Stimulated activated CD8-positive, alpha-beta memory T cell treated with anti-CD3 and anti-CD28 coated beads, Interleukin-7, amount 100 ng/mL, for 1 hour (primary cell): ENCODE data around the gene ANKS1B.
"Not testable (repeated sequence)": the region's sequence is repeated elsewhere in the genome, so short reads cannot be mapped to it uniquely, and the experiment has no call there.

Source experiments
- DNase-seq, 2 donors: peaks; one replicate each; pipeline ENCODE4 v3.0.0-alpha.2; 2020; ENCODE audit warnings: low read depth in 2 of 2

ANKS1B gene

DNA sequence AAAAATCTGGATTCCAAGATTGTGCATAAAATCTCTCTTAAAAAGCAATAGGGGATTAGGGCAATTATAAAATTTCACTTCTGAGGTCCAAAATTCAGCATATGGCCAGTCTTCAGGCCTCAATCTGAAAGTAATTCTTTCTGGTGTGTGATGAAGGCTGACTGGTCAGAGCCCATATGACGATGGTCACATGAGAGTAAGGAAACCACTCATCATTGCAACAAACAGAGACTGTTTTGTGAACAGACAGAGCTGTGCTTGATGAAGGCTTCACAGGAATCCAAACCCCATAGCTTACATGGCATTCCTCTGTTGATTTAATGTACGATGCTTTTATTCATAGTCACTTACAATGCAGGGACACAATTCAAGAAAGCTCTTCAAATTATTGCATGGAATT lies 1101.5 kb downstream of the ANKS1B start:
- DNase-seq: no peak

DNA sequence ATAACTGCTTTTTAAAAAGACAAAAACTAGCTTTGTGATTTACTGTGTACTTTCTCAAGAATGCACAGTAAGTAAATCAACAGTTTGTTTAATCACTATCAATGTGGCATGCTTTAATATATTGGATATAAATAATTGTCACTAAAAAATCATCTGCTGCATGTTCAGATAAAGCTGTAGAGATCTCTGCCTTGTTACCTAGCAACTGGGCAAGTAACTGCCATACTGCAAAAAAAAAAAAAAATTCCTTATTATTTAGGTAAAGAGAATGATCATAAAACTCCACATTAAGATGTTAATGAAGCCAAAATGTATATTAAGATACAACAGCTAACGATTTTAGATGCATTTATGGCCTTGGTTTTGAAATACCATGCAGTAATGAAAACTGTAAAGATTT lies 1102.2 kb downstream of the ANKS1B start:
- no peak for DNase-seq

DNA sequence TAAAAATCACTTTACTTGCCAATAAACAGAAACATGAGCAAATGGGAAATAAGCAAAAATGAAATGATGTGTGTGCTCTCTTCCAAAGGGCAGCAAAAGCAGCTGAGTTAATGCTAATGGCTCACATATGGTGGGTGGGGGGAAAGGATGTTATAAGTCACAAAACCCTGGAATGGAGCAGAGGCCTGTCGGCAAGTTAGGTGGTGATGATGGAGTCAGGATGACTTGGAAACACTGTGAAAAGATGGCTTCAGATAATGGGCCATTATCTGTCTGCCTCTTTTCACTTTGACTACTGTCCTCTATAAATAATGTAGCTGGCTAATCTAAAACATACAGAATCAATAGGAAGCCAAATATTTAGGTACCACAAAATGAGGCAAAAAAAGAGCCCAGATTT lies 1111.0 kb downstream of the ANKS1B start:
- no peak for DNase-seq

DNA sequence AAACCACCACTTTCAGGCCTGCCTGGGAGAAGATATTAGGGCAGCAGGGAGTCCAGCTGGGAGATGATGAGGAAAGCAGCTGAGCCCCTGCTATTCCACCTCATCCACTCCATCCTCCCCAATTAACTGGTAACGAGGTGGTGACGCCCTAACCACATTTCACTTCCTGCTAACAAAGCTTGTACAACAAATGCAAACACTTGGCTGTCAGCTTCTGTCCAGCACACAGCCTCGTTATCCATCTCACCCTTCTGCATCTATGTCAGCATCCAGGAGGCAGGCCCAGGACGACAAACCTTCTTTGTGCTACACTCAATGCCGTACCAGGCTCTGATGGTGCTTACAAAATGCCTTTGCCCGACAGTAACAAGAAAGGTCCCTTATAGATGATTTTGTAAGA lies 1114.2 kb downstream of the ANKS1B start:
- no peak for DNase-seq

DNA sequence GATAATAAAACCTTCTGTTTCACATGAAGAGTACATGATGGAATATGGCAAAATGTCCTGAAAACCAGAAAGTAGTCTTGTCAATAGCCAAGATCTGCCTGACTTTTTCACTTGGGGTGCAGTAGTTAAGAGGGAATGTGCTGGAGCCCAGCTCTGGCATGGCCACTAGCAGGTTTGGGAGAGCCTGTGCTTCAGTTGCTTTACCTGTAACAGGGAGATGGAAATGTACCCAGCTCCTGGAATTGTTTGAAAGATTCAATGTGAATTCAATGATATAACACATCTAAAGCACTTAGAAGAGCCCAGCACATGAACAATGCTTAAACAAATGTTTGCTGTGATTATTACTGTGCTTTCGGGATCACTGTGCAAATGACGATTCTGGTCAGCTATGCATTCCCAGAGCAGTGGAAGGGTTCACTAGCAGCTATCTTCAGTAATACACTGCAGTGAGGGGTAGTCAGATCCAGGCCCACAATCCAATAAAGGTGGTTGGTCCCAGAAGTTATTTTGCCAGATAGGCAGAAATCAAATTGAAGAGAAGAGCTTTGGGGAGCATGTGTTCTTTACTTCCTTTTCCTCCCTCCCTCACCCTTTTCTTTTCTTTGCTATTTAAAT lies 1114.7 kb downstream of the ANKS1B start:
- no peak for DNase-seq

DNA sequence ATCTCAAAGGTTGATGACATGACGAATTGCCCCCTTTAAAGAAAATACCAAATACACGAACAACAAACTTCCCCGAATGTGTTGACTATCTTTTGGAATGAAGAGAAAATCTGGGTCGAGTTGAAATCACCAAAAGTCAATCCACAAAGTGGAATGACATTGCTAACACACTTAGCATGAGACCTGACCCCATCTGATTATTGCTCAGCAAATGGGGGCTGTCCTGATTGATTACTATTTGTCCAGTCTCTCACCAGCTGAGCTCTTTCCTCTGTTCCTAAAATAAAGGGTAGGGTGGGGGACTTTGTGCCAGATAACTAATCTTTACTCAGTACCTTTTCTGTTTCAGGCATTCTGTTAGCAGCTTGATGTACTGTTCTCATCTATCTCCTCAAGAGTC lies 1116.2 kb downstream of the ANKS1B start:
- DNase-seq: no peak

DNA sequence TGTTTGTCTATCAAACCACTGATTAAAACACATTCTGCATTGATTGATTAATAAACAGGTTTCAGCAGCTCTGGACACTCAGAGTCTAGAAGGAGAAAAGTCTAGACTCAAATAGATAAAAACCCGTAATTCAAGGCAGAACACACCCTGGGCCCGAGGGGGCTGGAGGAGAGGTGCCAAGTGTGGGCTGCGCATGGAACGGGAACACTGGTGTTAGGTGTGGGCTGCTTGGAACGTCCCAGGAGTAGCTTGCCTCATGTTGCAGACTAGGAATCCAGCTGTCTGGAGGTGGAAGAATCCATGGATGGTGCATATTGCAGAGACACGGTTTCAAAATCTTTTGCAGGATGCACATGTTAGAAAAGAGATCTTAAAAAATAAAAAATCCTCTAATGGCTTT lies 1116.7 kb downstream of the ANKS1B start:
- DNase-seq: no peak

DNA sequence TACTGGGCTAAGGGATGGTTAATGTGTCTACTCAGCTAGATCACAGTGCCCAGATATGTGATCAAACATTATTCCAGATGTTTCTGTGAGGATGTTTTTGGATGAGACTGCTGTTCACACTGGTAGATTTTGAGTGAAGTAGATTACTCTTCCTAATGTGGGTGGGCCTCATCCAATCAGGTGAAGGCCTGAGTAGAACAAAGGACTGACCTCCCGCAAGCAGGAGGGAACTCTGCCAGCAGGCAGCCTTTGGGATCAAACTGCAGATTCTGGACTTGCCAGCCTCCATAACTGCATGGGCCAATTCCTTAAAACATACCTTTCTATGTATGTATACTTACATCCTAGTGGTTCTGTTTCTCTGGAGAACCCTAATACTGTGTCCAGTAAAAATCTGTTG lies 1120.4 kb downstream of the ANKS1B start:
- DNase-seq: no peak

DNA sequence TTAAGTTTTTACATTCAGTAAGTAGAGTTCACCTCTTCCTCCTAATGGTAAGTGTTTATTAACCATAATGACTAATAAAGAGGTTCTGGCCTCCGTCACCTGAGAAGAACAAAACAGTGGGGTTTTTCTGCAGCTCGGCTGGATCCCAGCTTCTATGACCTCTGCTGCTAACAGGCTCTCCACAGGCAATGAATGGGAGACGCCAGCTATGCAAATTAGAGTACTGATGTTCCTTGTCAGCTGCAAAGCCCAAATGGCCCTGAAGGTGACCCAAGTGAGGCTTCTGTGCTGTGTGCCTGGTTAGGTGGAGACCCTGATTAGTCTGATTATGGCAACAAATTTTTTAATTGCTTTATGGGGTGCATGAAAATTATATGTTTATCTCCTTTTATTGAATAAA lies 1121.6 kb downstream of the ANKS1B start:
- no peak for DNase-seq

DNA sequence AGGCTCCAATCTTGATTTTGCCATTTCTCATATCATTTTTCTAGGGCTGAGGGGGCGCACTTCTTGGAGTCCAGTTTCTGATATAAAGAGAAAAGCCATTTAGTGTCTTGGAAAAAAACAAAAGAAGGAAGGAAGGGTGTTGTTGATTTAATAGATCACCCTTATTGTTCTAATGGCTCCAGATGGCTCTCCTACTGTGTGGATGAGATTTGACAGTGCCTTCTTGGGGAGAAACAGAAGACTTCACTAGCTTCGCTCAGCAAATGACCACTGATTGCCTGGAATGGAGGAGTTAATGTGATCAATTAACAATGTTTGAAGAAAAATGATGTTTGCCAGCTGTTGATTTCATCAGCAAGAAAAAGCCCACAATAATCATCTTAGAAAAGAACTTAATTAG lies 1123.5 kb downstream of the ANKS1B start:
- DNase-seq: no peak

DNA sequence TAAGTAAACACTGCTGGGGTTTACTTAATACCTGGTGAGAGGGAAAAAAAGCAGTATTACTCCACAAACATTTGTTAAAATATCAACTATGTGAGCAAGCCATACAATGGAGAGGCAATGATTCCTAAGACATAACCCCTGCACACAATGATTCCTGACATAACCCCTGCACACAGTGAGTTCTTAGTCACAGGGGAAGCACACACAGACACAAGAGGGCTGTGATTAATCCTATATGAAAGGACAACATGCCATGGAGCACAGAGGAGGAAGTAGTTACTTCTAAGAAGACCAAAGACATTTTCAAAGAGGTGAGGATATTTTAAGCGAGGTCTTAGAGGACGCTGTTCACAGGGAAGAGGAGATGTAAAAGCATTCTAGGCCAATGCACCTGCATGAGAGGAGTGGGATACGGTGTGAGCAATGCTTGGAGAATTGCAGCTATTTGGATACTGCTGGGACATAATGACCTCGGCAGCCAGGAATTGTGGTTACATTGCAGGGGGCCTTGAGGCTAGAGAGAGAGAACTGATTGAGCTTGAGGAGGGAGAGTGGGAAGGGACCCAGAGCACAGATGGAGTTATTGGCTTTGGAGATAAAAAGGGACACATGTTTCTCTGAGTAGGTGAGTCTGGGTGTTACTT lies 1127.7 kb downstream of the ANKS1B start:
- DNase-seq: no peak

DNA sequence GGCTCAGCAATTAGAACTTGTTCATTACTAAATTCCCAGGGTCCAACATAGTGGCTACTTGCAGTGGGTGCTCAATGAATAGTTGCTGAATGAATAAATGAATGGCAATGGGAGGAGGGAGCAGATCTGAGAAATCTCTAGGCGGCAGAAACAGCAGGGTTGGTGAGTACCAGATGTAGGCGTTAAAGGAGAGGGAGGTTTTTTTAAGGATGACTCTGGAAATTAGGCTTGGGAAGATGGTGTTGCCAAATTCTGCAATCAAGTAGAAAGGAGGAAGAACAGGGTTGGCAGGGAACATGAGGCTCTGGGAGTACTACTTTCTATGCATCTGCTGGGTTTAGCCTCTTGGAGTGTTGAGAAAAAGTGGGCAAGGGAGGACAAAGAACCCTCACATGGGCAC lies 1132.6 kb downstream of the ANKS1B start:
- no peak for DNase-seq

DNA sequence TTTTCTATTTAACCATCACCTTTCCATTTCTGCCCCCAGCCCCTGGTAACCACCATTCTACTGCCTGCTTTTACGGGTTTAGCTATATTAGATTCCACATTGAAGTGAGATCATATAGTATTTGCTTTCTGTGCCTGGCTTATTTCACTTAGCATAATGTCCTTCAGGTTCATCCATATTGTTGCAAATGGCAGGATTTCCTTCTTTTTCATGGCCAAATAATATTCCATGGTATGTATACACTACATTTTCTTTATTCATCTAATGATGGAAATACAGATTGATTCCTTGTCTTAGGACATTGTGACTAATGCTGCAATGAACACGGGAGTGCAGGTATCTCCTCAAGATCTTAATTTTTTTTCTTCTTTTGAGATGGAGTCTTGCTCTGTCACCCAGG lies 1137.5 kb downstream of the ANKS1B start:
- no peak for DNase-seq

DNA sequence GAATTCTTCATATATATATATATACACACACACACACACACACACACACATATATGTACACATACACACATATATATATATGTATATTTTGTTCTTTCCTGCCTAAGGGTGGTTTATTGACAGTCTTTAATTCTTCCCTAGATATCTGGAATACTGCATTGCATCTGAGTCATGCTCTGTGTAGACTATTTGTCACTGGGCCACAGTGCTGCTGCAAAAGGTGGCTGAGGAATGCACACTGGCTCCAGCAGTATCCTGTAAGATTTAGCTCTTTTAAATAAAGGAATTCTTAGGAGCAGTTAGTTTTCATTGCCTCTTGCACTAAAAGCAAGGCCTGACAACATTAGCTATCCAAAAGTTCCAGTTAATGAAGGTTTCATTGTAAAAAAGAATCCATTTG lies 1138.8 kb downstream of the ANKS1B start:
- no peak for DNase-seq

DNA sequence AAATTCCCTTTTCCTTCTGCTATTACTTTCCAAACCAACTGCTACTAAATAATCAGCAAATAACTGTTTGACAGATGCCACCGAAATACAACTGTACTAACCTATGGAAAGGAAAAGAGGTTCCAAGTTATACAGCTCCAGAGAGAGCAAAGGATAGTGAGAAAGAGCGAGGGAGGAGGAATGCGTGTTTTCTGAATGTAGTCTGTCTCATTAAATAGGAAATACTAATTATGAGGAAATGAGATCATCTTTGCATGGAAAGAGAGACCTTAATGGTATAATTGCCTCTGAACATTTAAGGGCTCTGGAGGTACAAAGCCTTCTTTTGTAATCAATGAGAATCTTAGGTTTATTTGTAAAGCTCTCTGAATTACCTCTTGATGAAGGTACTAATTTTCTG lies 1144.4 kb downstream of the ANKS1B start:
- DNase-seq: no peak

DNA sequence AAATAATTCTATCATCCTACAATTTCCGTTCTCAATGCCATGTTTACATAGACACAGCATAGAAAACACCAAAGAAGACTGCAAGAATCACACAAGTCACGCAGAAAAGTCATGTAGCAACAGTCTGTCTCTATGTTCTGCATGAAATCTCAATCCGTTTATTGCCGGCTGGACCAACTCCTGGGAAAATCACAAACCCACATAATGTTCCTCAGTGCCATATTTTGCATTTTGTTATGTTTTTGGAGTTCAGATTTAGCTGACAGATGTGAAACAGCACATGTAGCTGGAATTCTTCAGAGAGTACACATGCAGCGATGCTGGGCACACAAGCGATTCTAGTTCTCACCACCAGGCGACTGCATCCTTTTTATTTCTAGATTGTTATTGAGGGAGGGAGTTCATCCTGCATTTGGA lies 1146.5 kb downstream of the ANKS1B start:
- DNase-seq: no peak

DNA sequence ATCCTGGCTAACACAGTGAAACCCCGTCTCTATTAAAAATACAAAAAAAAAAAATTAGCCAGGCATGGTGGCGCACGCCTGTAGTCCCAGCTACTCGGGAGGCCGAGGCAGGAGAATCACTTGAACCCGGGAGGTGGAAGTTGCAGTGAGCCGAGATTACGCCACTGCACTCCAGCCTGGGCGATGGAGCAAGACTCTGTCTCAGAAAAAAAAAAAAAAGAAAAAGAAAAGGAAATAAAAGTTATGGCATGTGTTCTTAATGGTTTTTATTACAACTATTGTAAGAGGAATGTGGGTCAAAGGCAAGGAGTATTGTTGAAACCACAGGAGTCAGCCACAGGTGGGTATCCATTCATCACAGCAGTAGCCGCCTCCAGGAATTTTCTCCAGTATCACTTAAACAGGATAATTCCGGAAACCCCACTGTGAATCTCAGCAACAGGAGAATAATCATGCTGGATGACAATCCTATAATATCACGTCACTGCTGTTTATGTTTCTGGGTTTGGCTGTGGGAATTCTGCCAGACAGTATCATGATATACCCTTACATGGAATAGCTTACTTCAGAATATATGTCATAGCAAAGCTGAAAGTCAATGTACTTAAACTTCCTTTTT lies 1147.5 kb downstream of the ANKS1B start:
- not testable (repeated sequence) for DNase-seq

DNA sequence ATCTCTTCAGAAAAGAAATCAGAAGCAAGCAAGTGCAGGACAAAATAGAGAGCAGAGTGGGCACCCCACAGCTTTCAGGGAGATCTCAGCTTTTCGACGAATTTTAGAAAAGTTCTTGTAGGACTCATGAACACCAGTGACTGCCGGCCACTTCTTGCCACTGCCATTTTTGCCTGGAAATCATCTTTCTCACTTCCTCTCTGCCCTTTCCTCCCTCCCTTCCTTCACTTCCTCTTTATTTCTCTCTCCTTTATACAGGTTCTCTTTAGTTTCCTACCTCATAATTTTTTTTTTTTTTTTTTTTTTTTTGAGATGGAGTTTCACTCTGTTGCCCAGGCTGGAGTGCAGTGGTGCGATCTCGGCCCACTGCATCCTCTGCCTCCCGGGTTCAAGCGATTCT lies 1154.1 kb downstream of the ANKS1B start:
- no peak for DNase-seq

DNA sequence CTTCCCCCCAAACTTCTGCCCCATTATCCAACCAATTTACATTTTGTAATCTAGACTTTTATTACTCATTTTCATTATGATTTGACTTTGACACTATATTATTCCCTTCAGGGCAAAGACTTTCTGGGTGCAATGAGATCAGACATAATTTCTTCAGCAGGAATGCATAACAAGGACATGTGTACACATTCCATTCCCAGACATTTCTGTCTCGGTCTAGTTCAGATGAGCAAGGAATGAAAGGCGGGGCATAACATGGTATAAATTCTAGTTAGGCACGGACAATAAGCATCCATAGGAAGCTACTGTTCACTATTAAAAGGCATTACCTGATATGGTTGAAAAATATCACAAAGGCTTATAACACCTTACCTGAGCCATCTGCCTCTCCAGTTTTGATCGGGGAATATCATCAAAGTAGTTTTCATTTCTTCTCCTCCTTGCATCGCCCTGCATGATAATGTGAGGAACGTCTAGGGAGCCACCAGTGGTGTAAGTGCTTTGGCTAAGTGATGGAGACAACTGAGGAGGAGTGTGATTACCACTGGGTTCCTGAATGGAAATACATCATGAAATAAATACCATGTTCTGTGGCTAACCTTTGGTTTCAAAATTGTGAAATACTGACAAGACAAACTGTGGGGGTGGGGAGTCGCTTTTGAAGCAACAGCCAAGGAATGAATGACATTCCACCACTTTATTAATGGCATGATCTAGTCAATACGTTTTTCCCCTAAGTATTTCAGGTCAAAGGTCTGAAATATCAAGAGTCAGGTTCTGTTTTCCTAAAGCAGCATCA lies 1155.7 kb downstream of the ANKS1B start:
- no peak for DNase-seq

DNA sequence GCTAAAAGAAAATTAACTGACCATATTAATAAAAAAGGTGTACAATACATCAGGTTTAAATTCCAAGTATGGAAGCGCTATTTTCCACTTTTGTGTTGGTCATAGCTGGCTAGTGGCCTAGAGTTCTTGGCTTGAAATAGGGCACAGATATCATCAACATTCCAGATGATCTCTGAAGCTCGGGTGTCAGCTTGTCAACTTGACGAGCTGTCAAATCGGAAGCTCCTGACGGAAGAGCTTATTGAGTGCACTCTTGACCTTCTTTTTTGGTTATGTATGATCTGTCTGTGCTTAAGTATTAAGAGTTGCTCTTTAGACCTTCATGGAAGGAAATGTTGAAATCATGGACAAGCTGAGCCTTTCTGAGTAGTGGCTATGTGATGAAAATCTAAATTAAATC lies 1161.7 kb downstream of the ANKS1B start:
- no peak for DNase-seq

DNA sequence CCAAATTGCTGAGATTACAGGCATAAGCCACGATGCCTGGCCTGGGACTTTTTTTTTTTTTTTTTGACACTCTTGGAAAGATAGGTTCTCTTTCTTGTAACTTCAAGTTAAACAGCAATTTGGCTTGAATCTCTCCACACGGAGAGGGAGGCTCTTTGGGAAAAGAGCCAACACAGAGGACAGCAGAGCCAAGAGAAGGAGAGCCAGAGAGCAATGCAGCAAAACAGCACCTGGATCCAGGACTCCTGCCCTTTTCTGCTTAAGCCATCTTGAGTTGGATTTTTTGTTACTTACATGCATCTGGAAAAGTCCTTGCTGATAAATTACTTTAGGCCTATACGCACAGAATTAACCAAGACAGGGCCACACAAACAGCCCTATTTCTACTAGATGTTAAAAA lies 1162.9 kb downstream of the ANKS1B start:
- no peak for DNase-seq

DNA sequence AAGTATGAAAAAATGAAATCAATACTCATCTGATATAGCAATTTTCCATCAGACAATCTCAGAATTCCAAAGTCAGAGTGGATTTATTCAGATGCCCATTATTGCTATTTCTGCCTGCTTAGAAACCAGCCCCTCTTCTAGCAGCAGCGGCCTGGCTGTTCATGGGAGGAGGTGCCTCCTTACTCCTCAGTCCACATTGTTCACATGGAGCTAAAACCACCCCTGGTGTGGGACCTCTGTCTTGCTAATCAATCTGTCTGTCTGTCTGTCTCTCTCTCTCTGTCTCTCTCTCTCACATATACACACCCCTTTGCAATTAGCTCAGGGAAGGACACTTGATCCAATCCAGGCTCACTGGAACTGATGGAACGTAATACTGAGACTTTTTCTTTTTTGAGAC lies 1163.5 kb downstream of the ANKS1B start:
- DNase-seq: no peak
